HG03354 (cell line): ENCODE results near the gene PDXK.

Source experiments
- ATAC-seq: cut with Tn5 transposase; IDR thresholded peaks from one replicate; pipeline ENCODE4 v1.9.1; 2021; ENCODE audit warnings: mild to moderate bottlenecking; ENCODE audit not compliant: unreplicated experiment, poor library complexity, severe bottlenecking

Gene PDXK

DNA sequence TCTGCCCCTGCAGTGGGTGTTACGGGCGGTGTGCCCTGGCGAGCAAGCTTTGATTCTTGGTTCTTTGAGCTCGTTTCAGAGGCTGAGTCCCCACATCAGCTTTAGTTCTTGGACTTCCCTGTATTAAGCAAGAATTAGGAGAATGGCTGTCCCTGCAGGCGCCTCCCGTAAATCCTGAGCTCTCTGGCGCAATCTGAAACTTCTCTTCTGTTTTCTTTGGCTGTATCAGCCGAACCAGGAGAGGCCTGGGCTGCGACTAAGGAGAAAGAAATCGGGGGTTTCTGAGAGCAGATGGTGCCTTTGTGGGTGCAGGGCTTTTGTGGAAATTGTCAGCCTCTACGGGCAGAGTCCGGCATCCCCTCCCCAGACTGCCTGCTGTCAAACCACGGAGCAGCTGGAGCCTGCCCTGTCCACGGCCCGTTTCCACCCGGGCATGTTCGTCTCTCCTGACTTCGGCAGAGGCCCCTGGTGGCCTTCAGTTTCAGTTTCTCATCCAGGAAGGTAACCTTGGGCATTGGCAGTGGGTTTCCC, 39.2 kb downstream of the PDXK start:
- ATAC-seq = no peak

DNA sequence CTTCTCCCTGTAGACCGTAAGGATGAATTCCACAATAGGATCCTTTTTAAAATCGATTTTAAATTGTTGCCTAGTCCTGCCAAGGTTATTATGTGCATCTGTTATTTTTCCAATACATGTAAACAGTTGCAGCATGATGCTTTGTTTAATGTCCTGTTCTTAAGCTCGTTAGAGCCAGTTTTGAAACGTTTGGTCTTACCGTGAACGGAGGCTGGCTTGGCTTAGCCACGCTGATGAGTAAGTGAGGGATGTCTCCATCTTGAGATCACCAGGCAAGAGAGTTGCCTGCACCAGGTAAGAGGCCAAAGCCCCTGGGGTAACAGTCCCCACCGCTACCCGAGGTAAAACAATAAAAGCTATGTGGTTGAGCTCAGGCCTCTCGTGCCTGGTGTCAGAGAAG, 39.9 kb downstream of the PDXK start:
- no peak for ATAC-seq

DNA sequence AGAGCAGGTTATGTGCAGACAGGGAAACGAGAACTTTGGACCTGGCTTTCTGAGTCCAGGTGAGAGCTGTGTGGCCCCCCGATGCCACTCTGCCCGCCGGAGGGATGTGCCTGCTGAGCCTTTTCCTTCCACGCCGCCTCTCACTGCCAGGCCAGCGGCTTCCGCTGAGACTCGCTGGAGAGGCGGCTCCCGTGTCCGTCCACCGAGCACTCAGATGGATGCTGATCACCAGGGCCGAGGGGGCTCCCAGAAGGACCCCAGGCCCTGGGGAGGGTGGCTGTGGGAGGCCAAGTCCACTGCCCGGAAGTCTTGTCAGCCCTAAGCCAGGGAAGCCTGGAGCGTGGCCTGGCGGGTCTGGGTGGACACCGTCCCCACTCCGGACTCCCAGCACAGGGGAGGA, 40.7 kb downstream of the PDXK start:
- ATAC-seq = no peak

DNA sequence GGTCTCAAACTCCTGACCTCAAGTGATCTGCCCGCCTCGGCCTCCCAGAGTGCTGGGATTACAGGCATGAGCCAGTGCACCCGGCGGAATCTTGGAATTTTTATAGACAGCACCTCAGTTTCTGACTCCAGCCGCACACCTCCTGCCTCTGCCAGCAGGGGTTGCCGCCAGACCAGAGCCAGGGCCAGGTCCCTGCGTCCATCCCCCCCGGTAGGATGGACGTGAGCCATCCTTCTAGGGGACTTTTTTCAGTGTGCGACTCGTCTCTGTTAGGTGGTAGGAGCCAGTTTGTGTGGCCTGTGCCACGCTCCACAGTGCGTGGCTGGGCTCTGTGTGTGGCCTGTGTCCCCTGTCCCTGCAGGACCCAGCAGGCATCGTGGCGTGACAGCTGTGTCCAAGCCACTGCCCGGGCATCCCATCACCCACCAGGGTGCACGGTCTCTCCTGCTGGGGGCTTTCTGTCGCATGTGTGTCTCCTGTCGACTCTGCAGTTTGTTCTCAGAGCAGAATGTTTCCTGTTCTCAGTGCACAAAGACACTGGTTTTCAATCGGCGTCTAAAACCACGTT, 41.5 kb downstream of the PDXK start:
- no peak for ATAC-seq

DNA sequence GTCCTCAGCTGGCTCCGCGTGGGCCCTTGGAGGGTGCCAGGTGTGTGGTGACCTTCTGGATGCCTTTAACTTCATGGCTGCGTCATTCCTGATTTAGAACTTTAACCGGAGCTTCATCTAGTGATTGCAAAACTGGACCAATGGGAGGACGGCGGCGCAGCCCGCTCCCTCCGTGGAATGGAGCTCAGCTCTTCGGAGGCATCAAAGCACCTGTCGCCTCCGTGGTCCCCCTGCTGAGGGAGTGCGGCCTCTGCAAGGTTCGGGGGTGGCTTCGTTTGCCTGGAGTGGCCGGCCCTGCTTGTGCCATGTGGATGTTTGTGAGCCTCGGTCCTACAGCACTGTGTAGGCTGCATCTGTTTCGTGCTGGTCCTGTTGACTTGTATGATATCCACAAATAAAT, 43.0 kb downstream of the PDXK start:
- ATAC-seq = no peak

DNA sequence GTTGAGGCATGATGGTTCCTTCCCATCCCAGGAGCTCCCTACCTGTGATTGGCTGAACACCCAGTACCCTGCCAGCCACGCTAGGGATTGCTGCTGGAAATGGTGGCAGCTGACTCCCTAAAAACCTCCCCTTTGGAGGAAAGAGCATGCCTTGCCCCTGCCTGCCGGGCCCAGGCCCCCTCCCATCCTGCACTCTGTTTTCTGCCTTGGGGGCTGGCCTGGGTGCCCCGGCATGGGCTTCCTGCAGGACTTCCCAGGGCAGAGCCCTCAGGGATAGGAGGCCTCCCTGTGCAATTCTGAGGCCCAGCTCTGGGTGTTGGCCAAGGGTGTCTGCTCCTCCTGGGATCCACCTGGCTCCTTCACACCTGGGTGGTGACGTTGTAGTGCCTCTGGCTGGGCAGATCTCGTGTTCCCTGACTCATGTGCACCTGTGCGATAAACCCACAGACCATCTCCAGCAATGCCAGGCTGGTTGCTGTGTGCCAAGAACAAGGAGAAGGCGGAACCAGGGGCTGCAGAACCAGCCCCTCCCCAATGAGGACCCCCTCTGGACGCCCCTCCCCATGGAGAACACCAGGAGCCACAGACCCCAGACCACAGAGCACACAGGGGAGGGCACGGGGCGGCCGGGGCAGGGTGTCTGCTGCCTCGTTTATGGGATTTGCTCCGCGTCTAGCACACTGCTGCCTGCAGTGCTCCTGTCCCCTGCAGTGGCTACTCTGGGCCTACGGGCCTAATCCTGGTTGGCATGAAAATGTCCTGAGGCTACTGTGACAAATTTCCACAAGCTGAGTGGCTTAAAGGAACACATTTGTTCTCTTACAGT, 43.6 kb downstream of the PDXK start:
- no peak for ATAC-seq

DNA sequence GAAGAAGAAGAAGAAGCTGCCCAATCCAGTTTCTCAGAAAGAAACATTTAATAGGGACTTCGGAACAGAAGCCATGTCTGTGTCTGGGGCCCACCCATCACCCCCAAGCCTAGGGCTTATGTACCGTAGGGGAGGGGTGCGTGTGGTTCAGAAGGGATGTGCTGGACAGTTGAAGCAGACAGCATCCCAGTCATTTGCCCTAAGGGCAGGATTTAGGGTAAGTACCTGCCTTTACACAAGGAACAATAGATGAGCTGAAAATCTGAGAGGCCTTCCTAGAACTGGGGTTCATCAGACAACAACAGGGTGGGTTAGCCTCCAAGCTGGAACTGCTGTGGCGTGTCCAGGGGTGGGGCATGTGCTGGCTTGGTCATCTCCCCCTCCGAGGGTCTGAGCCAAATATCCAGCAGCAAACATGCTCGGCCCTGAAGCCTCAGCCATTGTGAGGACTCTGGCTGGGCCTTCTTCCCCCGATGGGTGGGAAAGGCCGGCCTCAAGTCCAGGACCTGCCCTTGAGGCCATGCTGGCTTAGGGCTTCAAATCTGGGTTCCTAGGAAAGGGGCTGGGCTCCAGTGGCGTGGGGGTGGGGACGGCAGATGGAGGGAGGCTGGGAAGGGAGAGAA, 45.1 kb downstream of the PDXK start:
- no peak for ATAC-seq

DNA sequence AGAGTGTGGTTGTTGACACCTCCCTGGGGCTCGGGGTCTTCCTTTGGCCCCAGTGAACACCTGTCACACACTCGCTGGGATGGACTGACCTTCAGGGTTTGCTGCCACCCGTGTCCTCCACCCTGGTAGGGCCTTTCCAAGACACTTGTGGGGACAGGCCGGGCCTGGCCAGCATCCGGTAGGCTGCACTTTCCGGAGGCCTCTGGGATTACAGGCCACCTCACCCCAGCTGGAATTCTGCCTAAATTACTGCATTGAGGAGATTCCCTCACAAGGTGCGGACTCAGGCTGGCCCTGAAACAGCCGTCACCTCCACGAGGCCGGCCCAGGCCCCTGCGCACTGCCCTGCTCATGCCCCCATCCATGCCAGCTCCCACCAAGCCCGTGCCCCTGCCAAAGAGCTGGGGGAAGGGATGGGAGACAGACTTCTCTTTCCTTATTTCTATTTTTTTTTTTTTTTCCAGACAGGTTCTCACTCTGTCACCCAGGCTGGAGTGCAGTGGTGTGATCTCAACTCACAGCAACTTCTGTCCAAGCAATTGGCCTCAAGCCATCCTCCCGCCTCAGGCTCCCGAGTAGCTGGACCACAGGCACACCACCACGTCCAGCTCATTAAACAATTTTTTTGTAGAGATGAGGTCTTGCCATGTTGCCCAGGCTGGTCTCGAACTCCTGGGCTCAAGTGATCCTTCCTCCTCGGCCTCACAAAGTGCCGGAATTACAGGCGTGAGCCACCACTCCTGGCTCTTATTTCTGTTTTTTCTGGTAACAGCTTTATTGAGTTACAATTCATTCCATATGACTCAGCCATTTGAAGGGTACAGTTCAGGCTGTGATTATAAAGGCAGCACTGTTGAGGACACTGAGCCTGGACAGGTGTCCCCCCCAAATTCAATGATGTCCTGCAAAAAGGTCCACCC, 45.9 kb downstream of the PDXK start:
- no peak for ATAC-seq

DNA sequence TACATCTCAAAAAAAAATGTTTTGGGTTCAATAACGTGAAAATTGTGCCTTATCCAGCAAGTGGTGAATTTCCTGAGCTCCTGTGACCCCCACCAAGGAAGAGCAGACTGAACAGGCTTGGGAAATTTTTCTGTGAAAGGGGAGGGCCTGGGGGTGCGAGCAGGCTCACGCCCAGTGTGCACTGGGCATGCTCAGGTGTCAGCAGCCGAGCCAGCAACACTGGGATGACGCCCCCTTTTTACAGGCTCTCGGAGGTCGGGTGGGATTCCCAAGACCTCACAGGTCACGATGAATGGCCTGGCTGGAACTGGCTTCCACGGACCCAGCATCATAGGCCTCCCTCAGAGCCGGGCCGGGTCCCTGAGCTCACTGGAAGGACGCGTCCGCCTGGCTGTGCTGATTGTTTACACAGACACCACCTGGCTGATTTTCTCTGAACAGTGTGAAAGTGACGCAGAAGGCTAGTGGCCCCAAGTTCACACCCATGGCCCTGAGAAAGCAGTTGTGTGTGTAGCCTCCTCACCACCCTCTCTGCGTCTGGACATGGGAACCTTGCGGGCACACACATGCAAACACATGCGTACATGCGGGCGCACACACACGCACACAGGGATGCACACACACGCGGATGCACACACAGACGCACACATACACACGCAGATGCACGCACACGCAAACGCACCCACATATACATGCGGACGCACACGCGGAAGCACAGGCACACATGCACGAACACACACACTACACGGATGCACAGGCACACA, 48.0 kb downstream of the PDXK start:
- ATAC-seq = no peak

DNA sequence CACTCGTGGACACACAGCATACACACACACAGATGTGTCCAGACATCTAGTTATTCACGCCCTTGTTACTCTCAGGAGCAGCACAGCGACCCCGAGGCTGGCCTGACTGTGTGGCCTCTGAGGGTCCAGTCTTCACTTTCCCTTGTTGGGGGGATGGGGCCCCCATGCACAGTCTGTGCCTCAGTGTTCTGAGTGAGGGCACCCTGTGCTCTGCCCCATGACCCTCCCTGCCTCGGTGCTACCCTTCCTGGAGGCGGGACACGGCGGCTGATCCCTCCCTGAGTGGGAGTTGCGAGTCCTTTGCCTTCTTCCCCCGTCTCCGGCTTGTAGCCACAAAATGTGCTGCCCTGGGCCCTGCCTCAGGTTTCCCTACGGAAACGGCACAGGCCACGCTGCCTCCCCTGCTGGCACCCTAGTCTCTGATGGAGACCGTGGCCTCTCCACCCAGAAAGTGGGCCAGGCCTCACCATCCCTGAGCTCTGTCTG, 48.6 kb downstream of the PDXK start:
- ATAC-seq = no peak

DNA sequence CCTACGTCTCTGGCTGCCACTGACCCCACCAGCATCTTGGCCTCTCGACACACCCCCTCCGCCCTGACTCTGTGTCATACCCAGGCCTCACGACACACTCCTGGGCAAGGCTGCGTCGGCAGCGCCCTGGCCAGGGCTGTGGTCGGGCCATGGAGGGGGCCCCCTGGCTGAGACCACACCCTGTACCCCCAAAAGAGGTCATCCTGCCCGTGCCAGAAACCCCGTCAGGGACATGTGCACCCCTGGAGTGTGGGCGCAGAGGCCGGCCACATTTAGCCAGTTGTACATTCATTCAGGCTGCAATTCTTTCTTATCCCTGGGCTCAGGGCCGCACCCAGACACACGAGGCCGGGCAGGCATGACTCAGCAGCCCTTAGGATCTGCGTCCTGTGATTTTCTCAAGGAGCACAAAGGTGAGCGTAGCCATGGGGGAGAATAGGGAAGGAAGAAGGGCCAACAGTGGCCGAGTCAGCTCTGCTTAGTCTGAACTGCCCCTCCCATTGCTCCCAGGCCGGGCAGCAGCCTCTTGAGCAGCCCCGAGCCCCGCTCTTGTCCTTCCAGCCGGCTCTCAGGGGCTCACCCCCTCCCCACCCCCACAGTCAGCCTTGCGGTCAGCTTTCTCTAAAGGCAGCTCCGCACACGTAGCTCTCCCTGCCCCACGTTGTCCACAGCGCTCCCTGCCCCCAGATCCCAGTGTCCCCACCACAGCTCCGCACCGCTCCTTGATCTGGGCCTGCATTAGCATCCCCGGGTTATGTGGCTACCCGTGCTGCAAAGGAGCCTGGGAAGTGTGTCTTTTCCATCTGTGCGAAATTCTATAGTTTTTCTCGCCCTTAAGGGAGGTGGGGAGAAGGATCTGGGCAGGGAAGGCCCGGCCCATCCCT, 49.3 kb downstream of the PDXK start:
- ATAC-seq = no peak

DNA sequence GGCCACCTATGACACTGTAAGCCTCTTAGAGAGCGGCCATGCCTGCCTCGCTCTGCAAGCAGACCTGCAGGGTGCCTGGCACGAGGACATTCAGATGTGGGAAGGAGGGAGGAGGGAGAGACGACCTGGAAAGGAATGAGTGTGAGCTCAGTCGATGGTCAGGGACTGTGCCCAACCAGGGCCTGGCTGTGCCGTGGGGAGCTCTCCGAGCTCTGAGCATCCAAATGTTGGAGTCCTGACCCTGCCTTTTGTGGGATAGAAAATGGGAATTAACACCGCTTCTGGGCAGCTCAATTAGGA, 49.9 kb downstream of the PDXK start:
- no peak for ATAC-seq

DNA sequence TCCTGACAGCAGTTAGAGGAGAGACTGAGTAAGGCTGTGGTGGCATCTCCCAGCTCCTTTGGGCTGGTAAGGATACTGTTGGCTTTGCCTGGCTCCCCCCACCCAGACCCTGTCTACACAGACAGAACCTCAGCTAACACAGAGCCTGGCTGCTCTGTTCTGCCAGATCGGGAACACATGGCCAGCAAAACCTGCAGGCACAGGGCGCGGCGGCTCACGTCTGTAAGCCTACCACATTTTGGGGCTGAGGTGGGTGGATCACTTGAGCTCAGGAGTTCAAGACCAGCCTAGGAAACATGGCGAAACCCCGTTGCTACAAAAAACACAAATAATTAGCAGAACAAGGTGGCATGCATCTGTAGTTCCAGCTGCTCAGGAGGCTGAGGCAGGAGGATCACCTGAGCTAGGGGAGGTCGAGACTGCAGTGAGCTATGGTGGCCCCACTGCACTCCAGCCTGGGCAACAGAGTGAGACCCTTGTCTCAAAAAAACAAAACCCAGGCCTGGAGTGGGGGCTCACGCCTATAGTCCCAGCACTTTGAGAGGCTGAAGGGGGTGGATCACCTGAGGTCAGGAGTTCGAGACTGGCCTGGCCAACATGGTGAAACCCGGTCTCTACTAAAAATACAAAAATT, 50.5 kb downstream of the PDXK start:
- no peak for ATAC-seq

DNA sequence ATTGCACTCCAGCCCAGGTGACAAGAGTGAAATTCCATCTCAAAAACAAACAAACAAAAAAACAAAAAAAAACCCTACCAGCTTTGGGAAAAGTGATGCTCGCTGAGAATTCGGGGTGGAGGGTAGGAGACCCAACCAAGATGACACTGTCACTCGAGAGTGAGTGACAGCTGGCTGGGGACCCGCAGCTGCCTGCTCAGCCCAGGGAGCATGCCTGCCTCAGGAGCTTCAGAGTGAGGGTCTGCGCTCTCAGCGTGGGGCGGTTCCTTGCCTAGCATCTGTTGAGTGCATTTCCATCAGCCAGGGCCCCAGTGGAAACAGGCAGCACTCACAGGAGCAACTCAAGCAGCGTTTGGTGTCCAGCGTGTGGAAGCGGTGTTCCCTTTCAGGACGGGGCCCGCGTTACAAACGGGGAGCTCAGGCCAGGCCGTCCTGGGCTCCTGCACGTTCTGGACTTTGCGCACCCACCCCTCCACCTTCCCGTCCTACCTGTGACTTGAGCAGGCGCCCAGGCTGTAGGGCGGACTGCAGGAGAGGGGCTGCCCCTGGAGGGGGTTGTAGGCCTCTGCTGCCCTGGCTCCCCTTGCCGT, 51.2 kb downstream of the PDXK start:
- ATAC-seq = no peak

DNA sequence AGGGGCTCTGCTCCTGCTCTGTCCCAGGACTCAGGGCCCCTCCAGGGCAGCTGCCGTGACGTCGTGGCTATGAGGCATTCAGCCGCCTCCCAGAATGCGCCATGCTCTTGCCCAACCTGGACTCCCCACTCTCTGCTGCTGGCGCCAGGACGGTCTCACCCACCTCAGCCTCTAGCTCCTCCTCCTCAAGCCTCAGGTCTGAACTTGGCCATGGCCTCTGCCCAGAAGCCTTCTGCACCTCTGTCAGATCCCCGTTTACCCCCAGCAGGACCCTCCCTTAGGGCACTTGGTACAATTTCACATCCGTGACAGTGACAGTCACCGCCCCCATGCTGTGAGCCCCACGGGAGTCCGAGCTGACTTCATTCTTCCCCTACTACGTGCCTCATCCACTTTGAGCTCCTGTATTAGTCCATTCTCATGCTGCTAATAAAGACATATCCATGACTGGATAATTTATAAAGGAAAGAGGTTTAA, 52.3 kb downstream of the PDXK start:
- ATAC-seq = no peak

DNA sequence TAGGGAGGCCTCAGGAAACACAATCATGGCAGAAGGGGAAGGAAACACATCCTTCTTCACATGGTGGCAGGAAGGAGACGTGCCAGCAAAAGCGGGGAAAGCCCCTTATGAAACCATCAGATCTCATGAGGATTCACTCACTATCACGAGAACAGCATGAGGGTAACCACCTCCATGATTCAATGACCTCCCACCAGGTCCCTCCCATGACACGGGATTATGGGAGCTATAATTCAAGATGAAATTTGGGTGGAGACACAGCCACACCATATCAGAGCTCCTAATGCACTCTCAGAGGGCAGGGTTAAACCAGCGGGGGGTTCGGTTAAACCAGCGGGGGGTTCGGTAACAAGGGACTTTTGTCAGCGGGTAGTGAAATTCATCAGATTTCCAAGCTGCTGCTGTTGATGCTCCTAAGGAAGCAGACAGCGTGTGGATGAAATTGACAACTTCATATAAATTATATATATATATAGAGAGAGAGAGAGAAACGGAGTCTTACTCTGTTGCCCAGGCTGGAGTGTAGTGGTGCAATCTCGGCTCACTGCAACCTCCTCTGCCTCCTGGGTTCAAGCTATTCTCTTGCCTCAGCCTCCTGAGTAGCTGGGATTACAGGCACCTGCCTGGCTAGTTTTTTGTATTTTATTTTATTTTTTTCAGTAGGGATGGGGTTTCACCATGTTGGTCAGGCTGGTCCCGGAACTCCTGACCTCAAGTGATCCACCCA, 52.9 kb downstream of the PDXK start:
- no peak for ATAC-seq

DNA sequence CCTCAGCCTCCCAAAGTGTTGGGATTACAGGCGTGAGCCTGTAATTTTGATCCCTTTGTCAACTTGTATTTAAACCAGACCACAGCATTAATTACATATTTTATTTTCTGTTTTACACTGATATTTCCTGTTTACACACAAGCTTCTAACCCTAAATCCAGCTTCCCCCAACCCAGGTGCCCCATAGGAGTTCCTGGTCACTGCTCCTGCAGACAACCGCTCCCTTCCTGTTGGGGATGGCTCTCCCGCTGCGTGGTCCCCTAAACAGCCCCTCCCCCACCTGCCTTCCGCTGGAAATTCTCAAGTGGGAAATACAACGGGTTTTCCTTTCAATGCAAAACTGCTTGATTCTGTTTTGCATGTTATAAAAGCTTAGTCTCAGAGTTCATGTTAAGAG, 53.5 kb downstream of the PDXK start:
- ATAC-seq = no peak
